ENCODE results near the gene CKAP4. TPM values are rescaled to one million over a fixed set of nuclear protein-coding genes. Genes with fewer than 3 reads are reported as not detected.
A peak's percentile ranks its signal among the peaks of the same experiment; 100 is the strongest.

Gene CKAP4
- total and polyA plus RNA-seq, 2 of the 13 experiments (the other 11 are each of a cell fraction or from before 2014, with no cell fraction given), result 39.2 to 70.2 TPM

DNA sequence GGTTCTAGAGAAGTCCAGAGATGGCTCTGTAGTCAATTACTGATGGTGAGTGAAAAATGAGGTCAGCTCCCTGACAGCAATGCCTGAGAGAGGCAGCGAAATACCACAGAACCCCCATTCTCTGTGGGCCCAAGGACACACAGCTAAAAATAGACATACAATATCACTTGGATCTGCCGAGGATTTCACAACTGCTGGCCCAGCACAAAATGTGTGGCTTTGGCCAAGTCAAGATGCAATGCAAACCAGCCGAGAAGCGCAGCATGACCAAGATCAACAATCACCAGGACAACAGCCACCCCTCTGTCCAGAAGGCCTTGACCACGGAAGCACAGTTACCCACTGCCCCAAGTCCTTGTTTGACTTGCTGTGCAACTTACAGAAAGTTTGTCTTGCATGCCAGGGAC is 52.2 kb downstream of the CKAP4 start (continued):
- TF ChIP-seq, protein P1, sequence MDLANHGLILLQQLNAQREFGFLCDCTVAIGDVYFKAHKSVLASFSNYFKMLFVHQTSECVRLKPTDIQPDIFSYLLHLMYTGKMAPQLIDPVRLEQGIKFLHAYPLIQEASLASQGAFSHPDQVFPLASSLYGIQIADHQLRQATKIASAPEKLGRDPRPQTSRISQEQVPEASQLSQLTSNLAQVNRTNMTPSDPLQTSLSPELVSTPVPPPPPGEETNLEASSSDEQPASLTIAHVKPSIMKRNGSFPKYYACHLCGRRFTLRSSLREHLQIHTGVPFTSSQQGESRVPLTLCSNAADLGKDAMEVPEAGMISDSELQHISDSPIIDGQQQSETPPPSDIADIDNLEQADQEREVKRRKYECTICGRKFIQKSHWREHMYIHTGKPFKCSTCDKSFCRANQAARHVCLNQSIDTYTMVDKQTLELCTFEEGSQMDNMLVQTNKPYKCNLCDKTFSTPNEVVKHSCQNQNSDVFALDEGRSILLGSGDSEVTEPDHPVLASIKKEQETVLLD (CRISPR knock-in tag; IDR thresholded peaks at IDR 0.05; ENCODE audit: low read depth), result no peak
- TF ChIP-seq ESRRA (CRISPR knock-in tag; IDR thresholded peaks at IDR 0.05; ENCODE audit: low read depth), result no peak
- TF ChIP-seq, protein P2, sequence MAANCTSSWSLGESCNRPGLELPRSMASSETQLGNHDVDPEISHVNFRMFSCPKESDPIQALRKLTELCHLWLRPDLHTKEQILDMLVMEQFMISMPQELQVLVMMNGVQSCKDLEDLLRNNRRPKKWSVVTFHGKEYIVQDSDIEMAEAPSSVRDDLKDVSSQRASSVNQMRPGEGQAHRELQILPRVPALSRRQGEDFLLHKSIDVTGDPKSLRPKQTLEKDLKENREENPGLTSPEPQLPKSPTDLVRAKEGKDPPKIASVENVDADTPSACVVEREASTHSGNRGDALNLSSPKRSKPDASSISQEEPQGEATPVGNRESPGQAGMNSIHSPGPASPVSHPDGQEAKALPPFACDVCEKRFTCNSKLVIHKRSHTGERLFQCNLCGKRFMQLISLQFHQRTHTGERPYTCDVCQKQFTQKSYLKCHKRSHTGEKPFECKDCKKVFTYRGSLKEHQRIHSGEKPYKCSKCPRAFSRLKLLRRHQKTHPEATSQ (CRISPR knock-in tag; IDR thresholded peaks at IDR 0.05; ENCODE audit: borderline replicate concordance), result no peak
- no peak for TF ChIP-seq MAF1 (CRISPR knock-in tag; IDR thresholded peaks at IDR 0.05; ENCODE audit: borderline replicate concordance)
- TF ChIP-seq ZFX (CRISPR knock-in tag; IDR thresholded peaks at IDR 0.05; ENCODE audit: low read depth), result peak; percentile 51
- TF ChIP-seq, protein P3, sequence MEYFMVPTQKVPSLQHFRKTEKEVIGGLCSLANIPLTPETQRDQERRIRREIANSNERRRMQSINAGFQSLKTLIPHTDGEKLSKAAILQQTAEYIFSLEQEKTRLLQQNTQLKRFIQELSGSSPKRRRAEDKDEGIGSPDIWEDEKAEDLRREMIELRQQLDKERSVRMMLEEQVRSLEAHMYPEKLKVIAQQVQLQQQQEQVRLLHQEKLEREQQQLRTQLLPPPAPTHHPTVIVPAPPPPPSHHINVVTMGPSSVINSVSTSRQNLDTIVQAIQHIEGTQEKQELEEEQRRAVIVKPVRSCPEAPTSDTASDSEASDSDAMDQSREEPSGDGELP (IDR thresholded peaks at IDR 0.05; ENCODE audit: borderline replicate concordance, low read depth), result no peak
- no peak for TF ChIP-seq SNAPC2 (CRISPR knock-in tag; IDR thresholded peaks at IDR 0.05)
- TF ChIP-seq, protein P4, sequence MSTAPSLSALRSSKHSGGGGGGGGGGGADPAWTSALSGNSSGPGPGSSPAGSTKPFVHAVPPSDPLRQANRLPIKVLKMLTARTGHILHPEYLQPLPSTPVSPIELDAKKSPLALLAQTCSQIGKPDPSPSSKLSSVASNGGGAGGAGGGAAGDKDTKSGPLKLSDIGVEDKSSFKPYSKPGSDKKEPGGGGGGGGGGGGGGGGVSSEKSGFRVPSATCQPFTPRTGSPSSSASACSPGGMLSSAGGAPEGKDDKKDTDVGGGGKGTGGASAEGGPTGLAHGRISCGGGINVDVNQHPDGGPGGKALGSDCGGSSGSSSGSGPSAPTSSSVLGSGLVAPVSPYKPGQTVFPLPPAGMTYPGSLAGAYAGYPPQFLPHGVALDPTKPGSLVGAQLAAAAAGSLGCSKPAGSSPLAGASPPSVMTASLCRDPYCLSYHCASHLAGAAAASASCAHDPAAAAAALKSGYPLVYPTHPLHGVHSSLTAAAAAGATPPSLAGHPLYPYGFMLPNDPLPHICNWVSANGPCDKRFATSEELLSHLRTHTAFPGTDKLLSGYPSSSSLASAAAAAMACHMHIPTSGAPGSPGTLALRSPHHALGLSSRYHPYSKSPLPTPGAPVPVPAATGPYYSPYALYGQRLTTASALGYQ (CRISPR knock-in tag; IDR thresholded peaks at IDR 0.05), result 0 out of 2 replicates have a peak, but pooled peaks have one; percentile 29
- TF ChIP-seq SMAD1 (CRISPR knock-in tag; IDR thresholded peaks at IDR 0.05; ENCODE audit: borderline replicate concordance, low read depth), result no peak
- TF ChIP-seq ZNF34 (CRISPR knock-in tag; IDR thresholded peaks at IDR 0.05; ENCODE audit: borderline replicate concordance), result no peak
- TF ChIP-seq, protein P5, sequence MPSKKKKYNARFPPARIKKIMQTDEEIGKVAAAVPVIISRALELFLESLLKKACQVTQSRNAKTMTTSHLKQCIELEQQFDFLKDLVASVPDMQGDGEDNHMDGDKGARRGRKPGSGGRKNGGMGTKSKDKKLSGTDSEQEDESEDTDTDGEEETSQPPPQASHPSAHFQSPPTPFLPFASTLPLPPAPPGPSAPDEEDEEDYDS (CRISPR knock-in tag; IDR thresholded peaks at IDR 0.05), result no peak
- TF ChIP-seq ATAD3A (CRISPR knock-in tag; IDR thresholded peaks at IDR 0.05), result no peak
- no peak for TF ChIP-seq PHF5A (CRISPR knock-in tag; IDR thresholded peaks at IDR 0.05; ENCODE audit: low read depth, unreplicated experiment)
- TF ChIP-seq, protein P6, sequence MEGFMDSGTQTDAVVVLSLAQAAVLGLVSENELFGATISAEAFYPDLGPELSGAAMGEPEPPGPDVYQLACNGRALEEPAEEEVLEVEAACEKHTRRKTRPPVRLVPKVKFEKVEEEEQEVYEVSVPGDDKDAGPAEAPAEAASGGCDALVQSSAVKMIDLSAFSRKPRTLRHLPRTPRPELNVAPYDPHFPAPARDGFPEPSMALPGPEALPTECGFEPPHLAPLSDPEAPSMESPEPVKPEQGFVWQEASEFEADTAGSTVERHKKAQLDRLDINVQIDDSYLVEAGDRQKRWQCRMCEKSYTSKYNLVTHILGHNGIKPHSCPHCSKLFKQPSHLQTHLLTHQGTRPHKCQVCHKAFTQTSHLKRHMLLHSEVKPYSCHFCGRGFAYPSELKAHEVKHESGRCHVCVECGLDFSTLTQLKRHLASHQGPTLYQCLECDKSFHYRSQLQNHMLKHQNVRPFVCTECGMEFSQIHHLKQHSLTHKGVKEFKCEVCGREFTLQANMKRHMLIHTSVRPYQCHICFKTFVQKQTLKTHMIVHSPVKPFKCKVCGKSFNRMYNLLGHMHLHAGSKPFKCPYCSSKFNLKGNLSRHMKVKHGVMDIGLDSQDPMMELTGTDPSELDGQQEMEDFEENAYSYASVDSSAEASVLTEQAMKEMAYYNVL (CRISPR knock-in tag; IDR thresholded peaks at IDR 0.05; ENCODE audit: borderline replicate concordance), result no peak
- TF ChIP-seq, protein P7, sequence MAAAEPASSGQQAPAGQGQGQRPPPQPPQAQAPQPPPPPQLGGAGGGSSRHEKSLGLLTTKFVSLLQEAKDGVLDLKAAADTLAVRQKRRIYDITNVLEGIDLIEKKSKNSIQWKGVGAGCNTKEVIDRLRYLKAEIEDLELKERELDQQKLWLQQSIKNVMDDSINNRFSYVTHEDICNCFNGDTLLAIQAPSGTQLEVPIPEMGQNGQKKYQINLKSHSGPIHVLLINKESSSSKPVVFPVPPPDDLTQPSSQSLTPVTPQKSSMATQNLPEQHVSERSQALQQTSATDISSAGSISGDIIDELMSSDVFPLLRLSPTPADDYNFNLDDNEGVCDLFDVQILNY (CRISPR knock-in tag; conservative IDR thresholded peaks at IDR 0.05), result no peak
- TF ChIP-seq, protein P8, sequence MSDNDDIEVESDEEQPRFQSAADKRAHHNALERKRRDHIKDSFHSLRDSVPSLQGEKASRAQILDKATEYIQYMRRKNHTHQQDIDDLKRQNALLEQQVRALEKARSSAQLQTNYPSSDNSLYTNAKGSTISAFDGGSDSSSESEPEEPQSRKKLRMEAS (IDR thresholded peaks at IDR 0.05), result no peak
- no peak for TF ChIP-seq ZNF30 (CRISPR knock-in tag; IDR thresholded peaks at IDR 0.05)
- no peak for TF ChIP-seq REL (CRISPR knock-in tag; conservative IDR thresholded peaks at IDR 0.05)
- no peak for TF ChIP-seq EEA1 (CRISPR knock-in tag; IDR thresholded peaks at IDR 0.05; ENCODE audit: borderline replicate concordance)

Data from HepG2 (cell line).